ENCODE data around the gene TMEM101. TPM values are rescaled to one million over a fixed set of nuclear protein-coding genes. Genes with fewer than 3 reads are reported as not detected.

Gene TMEM101
- total and polyA plus RNA-seq, 2 of the 13 experiments (the other 11 are each of a cell fraction or from before 2014, with no cell fraction given) = 72.0 to 100 TPM

GRCh38 chr17:44004761-44005526 lies 9.8 kb downstream of the TMEM101 start (continued):
- TF ChIP-seq ZBTB4 (CRISPR knock-in tag; IDR thresholded peaks at IDR 0.05; ENCODE audit: borderline replicate concordance) = peak; percentile 54
- no peak; the same call in 1 of the 2 replicates for TF ChIP-seq ARID5B (CRISPR knock-in tag; IDR thresholded peaks at IDR 0.05)
- TF ChIP-seq ZNF253 (CRISPR knock-in tag; IDR thresholded peaks at IDR 0.05; ENCODE audit: borderline replicate concordance) = no peak
- peak; percentile 71 for TF ChIP-seq RBFOX2 (IDR thresholded peaks at IDR 0.05; ENCODE audit: low read depth, low read length)
- peak; percentile 51 for TF ChIP-seq ZNF350 (CRISPR knock-in tag; IDR thresholded peaks at IDR 0.05; ENCODE audit: borderline replicate concordance, low read depth)
- TF ChIP-seq EP300 (IDR thresholded peaks at IDR 0.05; ENCODE audit: low read depth in 2 of 2, low read length in 2 of 2) = no peak
- TF ChIP-seq EP300 (CRISPR knock-in tag; IDR thresholded peaks at IDR 0.05; ENCODE audit: borderline replicate concordance) = peak; percentile 38
- TF ChIP-seq HNRNPK (IDR thresholded peaks at IDR 0.05; ENCODE audit: low read depth, low read length, poor library complexity, severe bottlenecking) = peak; percentile 11
- TF ChIP-seq ZNF770 (CRISPR knock-in tag; IDR thresholded peaks at IDR 0.05) = peak; percentile 41; the same call in 1 of the 2 replicates
- peak; percentile 52 for TF ChIP-seq ZNF574 (CRISPR knock-in tag; IDR thresholded peaks at IDR 0.05)
- TF ChIP-seq HNRNPLL (IDR thresholded peaks at IDR 0.05; ENCODE audit: low read depth, low read length, poor library complexity, severe bottlenecking) = peak; percentile 94
- no peak for TF ChIP-seq CC2D1A (CRISPR knock-in tag; IDR thresholded peaks at IDR 0.05)
- TF ChIP-seq HNF4A (CRISPR knock-in tag; IDR thresholded peaks at IDR 0.05) = peak; percentile 74
- no peak for TF ChIP-seq TGIF2 (CRISPR knock-in tag; IDR thresholded peaks at IDR 0.05)
- TF ChIP-seq ZNF761 (CRISPR knock-in tag; conservative IDR thresholded peaks at IDR 0.05) = peak; percentile 85
- TF ChIP-seq ZNF619 (CRISPR knock-in tag; IDR thresholded peaks at IDR 0.05) = peak; percentile 68; the same call in 1 of the 2 replicates

Measured in HepG2 (cell line).